OCI-LY1 (cell line): ENCODE measurements around the gene GNAQ.

Experiments used
- H2AFZ ChIP-seq: fragments of 200-600 bp; sonication (generic), shearing (Covaris generic); 2 replicates; pipeline ENCODE4 v1.6.0; 2014; ENCODE audit warnings: antibody characterized with exemption, mild to moderate bottlenecking, low read length
- H3F3A ChIP-seq: fragments of 200-600 bp; sonication (generic), shearing (Covaris generic); 2 replicates; pipeline ENCODE4 v1.6.0; 2014; ENCODE audit warnings: mild to moderate bottlenecking, antibody characterized with exemption, low read length, moderate library complexity; ENCODE audit not compliant: insufficient read depth
- H3K27ac ChIP-seq: fragments of 200-600 bp; sonication (generic); 2 replicates; pipeline ENCODE4 v1.5.1; 2014; ENCODE audit warnings: low read length, mixed run types, mild to moderate bottlenecking, low read depth; ENCODE audit not compliant: poor library complexity, severe bottlenecking
- H3K27me3 ChIP-seq: fragments of 200-600 bp; sonication (generic); 2 replicates; pipeline ENCODE4 v1.6.0; 2014; ENCODE audit warnings: antibody characterized with exemption, mild to moderate bottlenecking, low read length, moderate library complexity; ENCODE audit not compliant: insufficient read depth
- H3K36me3 ChIP-seq: fragments of 200-600 bp; sonication (generic); 2 replicates; pipeline ENCODE4 v1.6.1; 2014; ENCODE audit warnings: mild to moderate bottlenecking, antibody characterized with exemption, low read length, moderate library complexity, mixed read lengths; ENCODE audit not compliant: insufficient read depth
- H3K4me1 ChIP-seq: fragments of 200-600 bp; sonication (generic); 2 replicates; pipeline ENCODE4 v1.5.1; 2014; ENCODE audit warnings: mild to moderate bottlenecking, low read length, moderate library complexity; ENCODE audit not compliant: insufficient read depth, severe bottlenecking
- H3K4me2 ChIP-seq: fragments of 200-600 bp; sonication (generic), shearing (Covaris generic); 2 replicates; pipeline ENCODE4 v1.6.1; 2014; ENCODE audit warnings: low read length
- H3K4me3 ChIP-seq: fragments of 200-600 bp; sonication (generic); 2 replicates; pipeline ENCODE4 v1.5.1; 2014; ENCODE audit warnings: low read length, low read depth, mild to moderate bottlenecking, mixed read lengths; ENCODE audit not compliant: poor library complexity, severe bottlenecking
- H3K79me2 ChIP-seq: fragments of 200-600 bp; shearing (Covaris generic); 2 replicates; pipeline ENCODE4 v1.6.1; 2016; ENCODE audit warnings: mixed run types, low read length, mixed read lengths; ENCODE audit not compliant: insufficient read depth
- H3K9ac ChIP-seq: fragments of 200-600 bp; sonication (generic), shearing (Covaris generic); 2 replicates; pipeline ENCODE4 v1.6.1; 2014; ENCODE audit warnings: mild to moderate bottlenecking, low read length, mixed read lengths
- H3K9me2 ChIP-seq: fragments of 200-600 bp; sonication (generic), shearing (Covaris generic); 2 replicates; pipeline ENCODE4 v1.6.1; 2014; ENCODE audit warnings: low read depth, mild to moderate bottlenecking, low read length, mixed read lengths
- H3K9me3 ChIP-seq: fragments of 200-600 bp; shearing (Covaris generic); 2 replicates; pipeline ENCODE4 v1.6.1; 2014; ENCODE audit warnings: low read length, mixed read lengths
- H4K20me1 ChIP-seq: fragments of 200-600 bp; sonication (generic), shearing (Covaris generic); 2 replicates; pipeline ENCODE4 v1.6.0; 2016; ENCODE audit warnings: mild to moderate bottlenecking, low read length; ENCODE audit not compliant: insufficient read depth
- EZH2 ChIP-seq: fragments of 200-600 bp; sonication (generic), shearing (Covaris generic); IDR thresholded peaks from 2 replicates; pipeline ENCODE4 v1.8.0; 2017; ENCODE audit warnings: borderline replicate concordance, mixed run types, mild to moderate bottlenecking, antibody characterized with exemption, low read length, moderate library complexity, mixed read lengths
- TF ChIP-seq, protein P1 (sequence below): fragments of 200-600 bp; sonication (generic), shearing (Covaris generic); IDR thresholded peaks from 2 replicates; pipeline ENCODE4 v1.5.1; 2017; ENCODE audit warnings: mild to moderate bottlenecking, antibody characterized with exemption, low read length, moderate library complexity, mixed read lengths

Gene GNAQ

GRCh38 chr9:77996696-77997095 lies 34.9 kb downstream of the GNAQ start:
- Histone ChIP-seq H3K36me3 (no peaks in the 10 kb centered on the region), H3K79me2 (no peaks in the 10 kb centered on the region), H2AFZ (no peak overlapping the region), H3K4me2 (no peak overlapping the region), H3K4me1 (no peaks in the 10 kb centered on the region), H4K20me1 (no peaks in the 10 kb centered on the region), H3K27me3 (no peaks in the 10 kb centered on the region), H3K4me3 (no peak overlapping the region), H3K27ac (no peak overlapping the region), H3K9ac (no peak overlapping the region), H3F3A (no peaks in the 10 kb centered on the region), H3K9me2 (no peaks in the 10 kb centered on the region), H3K9me3 (no peaks in the 10 kb centered on the region)
- TF ChIP-seq, protein P1, sequence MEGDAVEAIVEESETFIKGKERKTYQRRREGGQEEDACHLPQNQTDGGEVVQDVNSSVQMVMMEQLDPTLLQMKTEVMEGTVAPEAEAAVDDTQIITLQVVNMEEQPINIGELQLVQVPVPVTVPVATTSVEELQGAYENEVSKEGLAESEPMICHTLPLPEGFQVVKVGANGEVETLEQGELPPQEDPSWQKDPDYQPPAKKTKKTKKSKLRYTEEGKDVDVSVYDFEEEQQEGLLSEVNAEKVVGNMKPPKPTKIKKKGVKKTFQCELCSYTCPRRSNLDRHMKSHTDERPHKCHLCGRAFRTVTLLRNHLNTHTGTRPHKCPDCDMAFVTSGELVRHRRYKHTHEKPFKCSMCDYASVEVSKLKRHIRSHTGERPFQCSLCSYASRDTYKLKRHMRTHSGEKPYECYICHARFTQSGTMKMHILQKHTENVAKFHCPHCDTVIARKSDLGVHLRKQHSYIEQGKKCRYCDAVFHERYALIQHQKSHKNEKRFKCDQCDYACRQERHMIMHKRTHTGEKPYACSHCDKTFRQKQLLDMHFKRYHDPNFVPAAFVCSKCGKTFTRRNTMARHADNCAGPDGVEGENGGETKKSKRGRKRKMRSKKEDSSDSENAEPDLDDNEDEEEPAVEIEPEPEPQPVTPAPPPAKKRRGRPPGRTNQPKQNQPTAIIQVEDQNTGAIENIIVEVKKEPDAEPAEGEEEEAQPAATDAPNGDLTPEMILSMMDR = no peak
- TF ChIP-seq EZH2 = no peak

DNA sequence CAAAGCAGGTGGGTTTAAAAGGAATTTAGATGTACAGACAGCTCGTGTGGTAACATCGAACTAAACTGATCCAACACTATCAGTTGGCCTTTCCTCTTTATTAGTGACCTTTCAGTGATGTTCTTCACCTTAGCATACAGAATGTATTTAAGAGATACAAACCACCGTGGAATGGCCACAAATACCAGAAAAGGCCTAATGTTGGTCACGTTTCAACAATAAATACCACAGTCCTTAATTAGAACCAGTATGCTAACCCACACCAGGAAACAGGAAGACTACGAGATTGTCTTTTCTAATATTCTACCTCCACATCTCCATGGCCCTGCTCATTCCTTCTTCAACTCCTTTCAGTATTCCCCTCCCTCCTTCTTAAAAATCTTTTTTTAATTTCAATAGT lies 40.4 kb downstream of the GNAQ start:
- H3K9me3 ChIP-seq = no peaks in the 10 kb centered on the region
- H4K20me1 ChIP-seq = no peaks in the 10 kb centered on the region
- H3K79me2 ChIP-seq = no peaks in the 10 kb centered on the region
- H3K9ac ChIP-seq = no peak overlapping the region
- no peaks in the 10 kb centered on the region for H3K9me2 ChIP-seq
- H3K27me3 ChIP-seq = no peaks in the 10 kb centered on the region
- H3K4me2 ChIP-seq = no peak overlapping the region
- H3K4me3 ChIP-seq = no peak overlapping the region
- H3K4me1 ChIP-seq = no peaks in the 10 kb centered on the region
- no peaks in the 10 kb centered on the region for H3K36me3 ChIP-seq
- no peak overlapping the region for H2AFZ ChIP-seq
- TF ChIP-seq EZH2 = no peak
- TF ChIP-seq, protein P1 = no peak
- H3F3A ChIP-seq = no peaks in the 10 kb centered on the region
- H3K27ac ChIP-seq = no peak overlapping the region

GRCh38 chr9:77989909-77990308 lies 41.7 kb downstream of the GNAQ start:
- Histone ChIP-seq H4K20me1 (no peaks in the 10 kb centered on the region), H3K4me2 (no peak overlapping the region)

More at GRCh38 chr9:77989909-77990308, 41.7 kb downstream of the GNAQ start:
- no peak overlapping the region for H3K4me3 ChIP-seq
- no peak overlapping the region for H3K9ac ChIP-seq
- H3K9me3 ChIP-seq = no peaks in the 10 kb centered on the region
- no peak overlapping the region for H2AFZ ChIP-seq
- H3K4me1 ChIP-seq = no peaks in the 10 kb centered on the region
- no peak overlapping the region for H3K27ac ChIP-seq
- TF ChIP-seq, protein P1 = no peak
- TF ChIP-seq EZH2 = no peak
- H3K27me3 ChIP-seq = no peaks in the 10 kb centered on the region
- no peaks in the 10 kb centered on the region for H3F3A ChIP-seq
- H3K36me3 ChIP-seq = no peaks in the 10 kb centered on the region
- H3K79me2 ChIP-seq = no peaks in the 10 kb centered on the region
- no peaks in the 10 kb centered on the region for H3K9me2 ChIP-seq
